Measurements from ENCODE around the gene ZMIZ1.

Gene ZMIZ1

GRCh38 chr10:79206300-79207095 lies 137.7 kb downstream of the ZMIZ1 start:
- no peak for DNase-seq (ENCODE audit: low read depth)

DNA sequence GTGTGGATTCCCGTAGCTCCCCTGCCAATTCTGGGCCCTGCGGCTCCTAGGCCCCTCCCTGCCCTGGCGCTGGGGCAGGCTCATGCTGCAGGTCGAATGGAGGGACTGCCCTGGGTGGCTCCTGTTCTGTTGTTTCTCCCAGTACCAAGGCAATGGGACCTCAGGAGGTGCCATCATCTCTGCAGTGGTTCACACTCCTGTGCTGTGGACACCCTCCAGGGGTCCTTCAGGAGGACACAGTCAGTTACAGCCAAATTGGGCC lies 138.3 kb downstream of the ZMIZ1 start:
- DNase-seq (ENCODE audit: low read depth): no peak

- no peak for DNase-seq (ENCODE audit: low read depth)
Observed at GRCh38 chr10:79207726-79208125, 139.0 kb downstream of the ZMIZ1 start.

DNA sequence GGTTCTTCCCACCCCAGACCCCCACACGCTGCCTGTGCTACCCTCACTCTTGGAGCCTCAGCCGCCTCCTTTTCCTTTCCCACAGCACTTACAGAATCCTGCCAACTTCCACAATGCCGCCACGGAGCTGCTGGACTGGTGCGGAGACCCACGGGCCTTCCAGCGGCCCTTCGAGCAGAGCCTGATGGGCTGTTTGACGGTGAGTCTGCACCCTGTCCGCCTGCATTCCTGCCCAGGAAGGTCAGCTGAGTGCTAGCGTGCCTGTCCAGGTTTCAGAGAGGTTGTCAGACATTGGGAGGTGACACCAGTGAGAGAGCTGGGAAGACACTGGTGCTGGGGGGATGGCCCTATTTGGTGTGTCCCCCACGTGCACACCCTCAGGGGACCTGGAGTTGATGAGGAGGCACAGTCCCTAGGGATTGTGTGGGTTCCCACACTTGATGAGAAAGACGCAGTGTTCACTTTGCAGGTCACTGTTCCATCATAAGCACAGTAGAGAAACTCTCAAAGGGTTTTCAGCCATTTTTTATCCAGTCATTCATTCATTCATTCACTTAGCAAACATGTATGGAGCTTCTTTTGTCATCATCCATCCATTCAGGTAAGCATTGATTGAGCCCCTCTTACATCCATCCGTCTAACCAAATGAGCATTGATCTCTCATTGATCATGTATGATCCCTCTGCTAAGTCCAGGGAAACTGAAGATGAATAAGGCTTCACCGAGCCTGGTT lies 139.7 kb downstream of the ZMIZ1 start:
- DNase-seq (ENCODE audit: low read depth): no peak

- no peak for DNase-seq (ENCODE audit: low read depth)
Observed at GRCh38 chr10:79209340-79209739, 140.6 kb downstream of the ZMIZ1 start.

DNA sequence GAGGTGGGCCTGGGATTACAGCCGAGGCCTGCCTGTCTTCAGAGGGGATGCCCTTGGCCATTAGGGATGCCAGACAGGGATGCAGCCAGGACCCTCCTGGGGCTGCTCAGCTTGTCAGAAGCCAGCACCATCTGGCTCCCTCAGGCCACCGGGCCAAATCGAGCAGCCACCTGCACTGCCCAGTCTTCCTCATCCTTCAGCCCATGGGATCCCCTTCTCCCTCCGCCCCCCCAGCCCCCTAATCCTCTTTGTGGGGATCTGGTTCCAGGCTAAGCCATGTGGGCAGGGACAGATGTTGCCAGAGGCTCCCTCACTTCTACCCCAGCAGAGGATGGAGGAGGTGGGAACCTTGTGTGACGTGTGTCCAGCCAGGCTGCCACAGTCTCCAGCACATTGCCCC lies 141.1 kb downstream of the ZMIZ1 start:
- no peak for DNase-seq (ENCODE audit: low read depth)

- no peak for DNase-seq (ENCODE audit: low read depth)
Observed at GRCh38 chr10:79210672-79211071, 141.9 kb downstream of the ZMIZ1 start.

- no peak for DNase-seq (ENCODE audit: low read depth)
Observed at GRCh38 chr10:79211616-79212015, 142.8 kb downstream of the ZMIZ1 start.

DNA sequence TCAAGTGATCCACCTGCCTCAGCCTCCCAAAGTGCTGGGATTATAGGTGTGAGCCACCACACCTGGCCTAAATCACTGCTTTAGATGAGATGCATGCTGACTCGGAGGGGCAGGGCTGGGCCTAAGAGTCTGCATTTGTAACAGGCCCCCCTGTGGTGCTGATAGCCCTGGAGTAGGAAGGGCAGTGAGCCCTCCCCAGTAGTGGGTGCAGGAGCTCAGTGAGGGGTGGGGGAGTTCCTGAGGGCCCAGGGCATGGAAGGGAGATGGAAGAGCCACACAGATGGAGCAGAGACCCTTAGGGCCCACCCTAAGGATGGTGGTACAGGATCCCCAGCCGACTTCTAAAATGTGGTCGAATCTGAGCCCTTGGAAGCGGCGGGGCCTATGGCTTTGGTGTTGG lies 146.8 kb downstream of the ZMIZ1 start:
- no peak for DNase-seq (ENCODE audit: low read depth)

DNA sequence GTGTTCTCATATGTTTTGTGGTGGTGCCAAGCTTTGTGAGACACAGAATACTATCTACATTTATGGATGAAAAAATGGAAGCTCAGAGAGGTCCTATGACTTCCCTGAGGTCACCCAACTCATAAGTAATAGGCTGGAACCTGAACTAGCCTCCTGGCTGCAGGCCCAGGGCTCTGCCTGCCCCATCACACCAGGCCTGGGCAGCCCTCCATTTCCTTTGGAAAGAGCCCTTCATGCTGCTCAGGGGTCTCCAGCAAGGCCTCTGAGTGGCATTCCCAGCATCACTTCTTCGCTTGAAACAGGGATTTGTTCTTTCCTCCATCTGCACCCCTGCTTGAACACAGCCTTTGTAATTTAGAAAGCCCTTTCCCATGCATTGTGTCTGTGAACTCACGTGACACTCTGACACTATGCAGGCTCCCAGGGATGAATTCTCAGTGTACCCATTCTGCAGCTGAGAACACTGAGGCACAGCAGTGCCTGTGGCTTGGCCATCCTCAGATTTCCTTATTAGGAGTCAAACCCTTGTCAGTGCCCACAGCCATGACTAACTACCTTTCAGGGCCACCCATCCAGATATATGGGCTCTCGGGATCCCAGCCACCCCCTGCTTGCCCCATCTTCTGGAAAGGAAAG lies 150.7 kb downstream of the ZMIZ1 start:
- DNase-seq (ENCODE audit: low read depth): no peak

DNA sequence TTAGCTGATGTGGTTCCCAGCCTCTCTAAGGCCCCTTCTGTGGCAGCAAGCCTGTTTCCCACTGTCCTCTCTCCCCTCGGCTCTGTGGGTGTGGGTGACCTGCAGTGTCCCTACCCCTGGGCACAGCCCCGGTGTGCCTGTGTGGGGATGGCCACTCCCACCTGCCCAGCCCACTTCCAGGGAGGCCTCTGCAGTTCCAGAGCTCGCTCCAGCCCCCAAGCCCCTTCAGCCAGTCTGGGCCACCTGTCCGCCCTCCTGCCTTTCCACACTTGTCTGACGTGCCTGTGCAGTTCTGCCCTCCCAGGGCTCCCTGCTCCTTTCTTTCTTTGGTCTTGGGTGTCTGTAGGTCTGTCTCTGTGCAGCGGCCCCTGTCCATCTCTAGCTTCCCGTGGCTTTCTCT lies 151.5 kb downstream of the ZMIZ1 start:
- DNase-seq (ENCODE audit: low read depth): no peak

GRCh38 chr10:79221110-79222051 lies 152.6 kb downstream of the ZMIZ1 start:
- DNase-seq (ENCODE audit: low read depth): peak; percentile 53

GRCh38 chr10:79222186-79222585 lies 153.4 kb downstream of the ZMIZ1 start:
- no peak for DNase-seq (ENCODE audit: low read depth)

DNA sequence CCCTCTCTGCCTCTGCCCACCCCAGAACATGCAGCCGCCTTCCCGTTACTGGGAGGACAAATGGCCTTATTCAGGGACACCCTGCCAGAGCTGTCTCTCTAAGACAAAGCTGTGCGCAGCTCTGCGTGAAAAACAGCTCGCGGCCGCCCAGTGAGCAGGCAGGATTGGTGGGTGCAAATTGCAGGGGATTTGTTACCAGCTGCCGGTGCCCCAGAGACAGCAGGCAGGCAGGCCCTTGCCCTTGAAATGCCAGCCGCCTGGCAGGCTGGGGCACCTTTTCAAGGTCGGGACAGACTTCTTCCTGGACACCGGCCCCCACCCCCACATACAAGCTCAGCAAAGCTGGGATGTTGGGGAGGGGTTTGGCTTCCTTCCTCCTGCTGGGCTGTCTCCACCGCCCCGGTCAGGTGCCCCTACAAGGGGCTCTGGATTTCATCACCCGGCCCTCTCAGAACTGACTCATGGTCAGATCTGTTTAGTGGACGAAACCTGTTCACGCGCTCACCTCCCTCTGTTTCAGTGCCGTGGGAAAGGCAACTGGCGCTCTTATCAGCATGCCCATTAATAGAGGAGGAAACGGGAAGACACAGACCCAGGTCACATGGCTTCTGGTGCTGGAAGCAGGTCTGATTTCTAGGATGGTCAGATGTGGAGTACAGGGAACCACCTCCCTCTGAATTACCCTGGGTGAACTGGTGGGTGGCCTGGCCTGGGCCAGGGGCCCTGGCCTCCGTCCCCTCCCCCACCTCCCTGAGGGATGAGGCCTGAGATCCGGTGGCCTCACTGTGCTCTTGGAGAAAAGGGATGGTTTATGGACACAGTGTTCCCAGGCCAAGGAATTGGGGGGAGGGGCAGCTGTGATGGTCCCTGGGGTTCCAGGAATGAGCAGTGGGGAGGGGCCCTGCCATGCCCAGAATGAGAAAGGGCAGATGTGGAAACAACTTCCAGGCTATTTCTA lies 154.6 kb downstream of the ZMIZ1 start:
- no peak for DNase-seq (ENCODE audit: low read depth)

GRCh38 chr10:79224263-79224949 lies 155.6 kb downstream of the ZMIZ1 start:
- DNase-seq (ENCODE audit: low read depth): no peak

GRCh38 chr10:79224992-79225391 lies 156.2 kb downstream of the ZMIZ1 start:
- no peak for DNase-seq (ENCODE audit: low read depth)

DNA sequence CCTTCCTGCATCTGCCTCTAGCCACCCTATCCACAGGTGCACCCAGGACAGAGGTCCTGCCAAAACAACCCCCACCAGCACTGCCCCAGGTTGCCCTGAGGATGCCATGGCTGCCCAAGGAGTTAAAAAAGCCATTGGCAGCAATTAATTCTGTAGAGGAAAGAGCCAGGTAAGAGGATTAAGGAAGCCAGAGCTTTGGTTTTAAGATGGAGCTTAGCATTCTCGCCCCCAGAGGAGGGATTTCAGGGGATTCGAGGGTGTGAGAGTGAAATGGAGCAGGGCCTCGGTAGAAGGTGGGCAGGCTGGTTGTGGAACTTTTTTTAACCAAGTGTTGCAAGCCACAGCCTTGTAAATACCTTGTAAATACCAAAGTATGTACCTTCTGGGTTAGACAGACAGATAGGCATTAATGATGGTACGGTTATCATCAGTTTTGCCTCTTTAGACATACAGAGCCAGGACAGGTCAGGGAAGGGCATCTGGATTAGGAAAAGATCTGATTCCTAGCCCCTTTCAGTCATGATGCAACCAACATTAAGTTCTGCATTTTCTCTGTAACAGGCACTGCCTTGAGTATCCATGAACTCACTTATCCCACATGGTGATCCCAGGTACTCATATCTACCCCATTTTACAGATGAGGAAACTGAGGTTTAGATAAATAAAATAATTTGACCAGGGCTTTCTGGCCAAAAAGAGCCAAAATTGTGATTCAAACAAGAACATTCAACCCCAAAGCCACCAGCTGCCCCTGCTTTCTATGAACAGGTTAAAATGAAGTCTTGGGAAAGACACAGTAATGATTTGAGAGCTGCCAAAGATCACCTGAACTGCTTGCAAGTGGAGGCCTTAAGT lies 157.9 kb downstream of the ZMIZ1 start:
- DNase-seq (ENCODE audit: low read depth): no peak

- DNase-seq (ENCODE audit: low read depth): no peak
Observed at GRCh38 chr10:79229071-79229541, 160.3 kb downstream of the ZMIZ1 start.

- no peak for DNase-seq (ENCODE audit: low read depth)
Observed at GRCh38 chr10:79229830-79230327, 161.1 kb downstream of the ZMIZ1 start.
